ENCODE results near the gene RAX2. TPM values are rescaled to one million over a fixed set of nuclear protein-coding genes. Genes with fewer than 3 reads are reported as not detected.

Gene RAX2
- total and polyA plus RNA-seq, 9 of the 15 experiments (the other 6 are each of a cell fraction or from before 2014, with no cell fraction given): not detected

DNA sequence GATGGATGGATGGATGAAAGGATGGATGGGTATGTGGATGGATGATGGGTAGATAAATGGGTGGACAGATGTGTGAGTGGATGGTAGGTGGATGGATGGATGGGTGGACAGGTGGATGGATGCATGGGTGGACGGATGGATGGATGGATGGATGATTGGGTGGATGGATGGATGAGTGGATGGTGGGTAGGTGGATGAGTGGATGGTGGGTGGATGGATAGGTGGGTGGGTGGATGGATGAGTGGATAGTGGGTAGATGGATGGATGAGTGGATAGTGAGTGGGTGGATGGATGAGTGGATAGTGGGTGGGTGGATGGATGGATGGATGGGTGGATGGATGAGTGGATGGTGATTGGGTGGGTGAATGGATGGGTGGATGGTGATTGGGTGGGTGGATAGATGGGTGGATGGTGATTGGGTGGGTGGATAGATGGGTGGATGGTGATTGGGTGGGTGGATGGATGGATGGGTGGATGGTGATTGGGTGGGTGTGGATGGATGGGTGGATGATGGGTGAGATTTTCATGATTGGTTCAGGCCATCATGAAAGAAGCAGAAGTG is 4.5 kb upstream of the RAX2 start:
- Histone ChIP-seq H2AFZ (ENCODE audit: low read depth, low read length) (no peak overlapping the region), H4K20me1 (replicated peaks; ENCODE audit: control insufficient read depth, insufficient read depth, low read length) (no peaks in the 10 kb centered on the region), H3K9me3 (replicated peaks; ENCODE audit: control insufficient read depth, insufficient read depth, low read depth, low read length) (peaks cover 7% of the 10 kb centered on the region), H3K9me1 (ENCODE audit: control insufficient read depth, insufficient read depth, low read length) (no peaks in the 10 kb centered on the region), H3K79me2 (ENCODE audit: control insufficient read depth, insufficient read depth, low read length) (no peaks in the 10 kb centered on the region), H3K36me3 (ENCODE audit: control insufficient read depth, insufficient read depth, low read length) (no peaks in the 10 kb centered on the region), H3K27ac (ENCODE audit: extremely low read depth, low read depth, low read length) (no peak overlapping the region), H3K4me1 (replicated peaks in 1 of 2; ENCODE audit: control insufficient read depth in 2 of 2, insufficient read depth in 2 of 2, low read length in 2 of 2) (peaks cover 0 to 35% of the 10 kb centered on the region in 2 experiments; a peak in 3 of 5 replicates), H3K4me3 (no peak overlapping the region), H3K4me2 (ENCODE audit: insufficient read depth, low read length) (no peak overlapping the region), H3K9ac (ENCODE audit: insufficient read depth in 1 of 2, low read depth in 2 of 2, low read length in 2 of 2) (no peak overlapping the region), H3K27me3 (ENCODE audit: control insufficient read depth in 2 of 2, insufficient read depth in 2 of 2, low read length in 2 of 2) (no peaks in the 10 kb centered on the region)
- in situ Hi-C loops (cut with MboI) (no loop called here), intact Hi-C loops (cut with micrococcal nuclease) (no loop called here)
- ChIA-PET POLR2A (no interaction called here), CTCF (ENCODE audit: low intra/inter-chr PET ratio) (no interaction called here)
- WGBS (ENCODE audit: insufficient coverage, low coverage, missing lambda C conversion rate): 40% methylated on average over 1 of the region's 1 CpG
- ATAC-seq: no peak
- no TSS peak for BruUV-seq (replicated peaks)
- no peak for DNase-seq (ENCODE audit: extremely low read depth in 1 of 4, low spot score in 3 of 4)
- FAIRE-seq: peak; percentile 55
- TF ChIP-seq LCOR (CRISPR knock-in tag; IDR thresholded peaks at IDR 0.05) (no peak), NFYB (IDR thresholded peaks at IDR 0.05; ENCODE audit: extremely low read depth, insufficient read length) (peak; percentile 6), NELFE (IDR thresholded peaks at IDR 0.05; ENCODE audit: insufficient read depth, insufficient read length) (no peak), RAD51 (IDR thresholded peaks at IDR 0.05; ENCODE audit: borderline replicate concordance, low read depth) (no peak), ZNF696 (CRISPR knock-in tag; conservative IDR thresholded peaks at IDR 0.05) (no peak), BRD4 (IDR thresholded peaks at IDR 0.05) (no peak), CBX3 (IDR thresholded peaks at IDR 0.05; ENCODE audit: borderline replicate concordance in 1 of 2, low read length in 2 of 2) (no peak), NR1H2 (CRISPR knock-in tag; IDR thresholded peaks at IDR 0.05) (no peak), ZNF212 (CRISPR knock-in tag; IDR thresholded peaks at IDR 0.05) (no peak), SMARCE1 (IDR thresholded peaks at IDR 0.05) (no peak), MBD2 (IDR thresholded peaks at IDR 0.05; ENCODE audit: borderline replicate concordance, low read depth) (0 out of 2 replicates have a peak, but pooled peaks have one; percentile 21)
- TF ChIP-seq, protein P1, sequence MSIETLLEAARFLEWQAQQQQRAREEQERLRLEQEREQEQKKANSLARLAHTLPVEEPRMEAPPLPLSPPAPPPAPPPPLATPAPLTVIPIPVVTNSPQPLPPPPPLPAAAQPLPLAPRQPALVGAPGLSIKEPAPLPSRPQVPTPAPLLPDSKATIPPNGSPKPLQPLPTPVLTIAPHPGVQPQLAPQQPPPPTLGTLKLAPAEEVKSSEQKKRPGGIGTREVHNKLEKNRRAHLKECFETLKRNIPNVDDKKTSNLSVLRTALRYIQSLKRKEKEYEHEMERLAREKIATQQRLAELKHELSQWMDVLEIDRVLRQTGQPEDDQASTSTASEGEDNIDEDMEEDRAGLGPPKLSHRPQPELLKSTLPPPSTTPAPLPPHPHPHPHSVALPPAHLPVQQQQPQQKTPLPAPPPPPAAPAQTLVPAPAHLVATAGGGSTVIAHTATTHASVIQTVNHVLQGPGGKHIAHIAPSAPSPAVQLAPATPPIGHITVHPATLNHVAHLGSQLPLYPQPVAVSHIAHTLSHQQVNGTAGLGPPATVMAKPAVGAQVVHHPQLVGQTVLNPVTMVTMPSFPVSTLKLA (conservative IDR thresholded peaks at IDR 0.05): no peak
- TF ChIP-seq, protein P2, sequence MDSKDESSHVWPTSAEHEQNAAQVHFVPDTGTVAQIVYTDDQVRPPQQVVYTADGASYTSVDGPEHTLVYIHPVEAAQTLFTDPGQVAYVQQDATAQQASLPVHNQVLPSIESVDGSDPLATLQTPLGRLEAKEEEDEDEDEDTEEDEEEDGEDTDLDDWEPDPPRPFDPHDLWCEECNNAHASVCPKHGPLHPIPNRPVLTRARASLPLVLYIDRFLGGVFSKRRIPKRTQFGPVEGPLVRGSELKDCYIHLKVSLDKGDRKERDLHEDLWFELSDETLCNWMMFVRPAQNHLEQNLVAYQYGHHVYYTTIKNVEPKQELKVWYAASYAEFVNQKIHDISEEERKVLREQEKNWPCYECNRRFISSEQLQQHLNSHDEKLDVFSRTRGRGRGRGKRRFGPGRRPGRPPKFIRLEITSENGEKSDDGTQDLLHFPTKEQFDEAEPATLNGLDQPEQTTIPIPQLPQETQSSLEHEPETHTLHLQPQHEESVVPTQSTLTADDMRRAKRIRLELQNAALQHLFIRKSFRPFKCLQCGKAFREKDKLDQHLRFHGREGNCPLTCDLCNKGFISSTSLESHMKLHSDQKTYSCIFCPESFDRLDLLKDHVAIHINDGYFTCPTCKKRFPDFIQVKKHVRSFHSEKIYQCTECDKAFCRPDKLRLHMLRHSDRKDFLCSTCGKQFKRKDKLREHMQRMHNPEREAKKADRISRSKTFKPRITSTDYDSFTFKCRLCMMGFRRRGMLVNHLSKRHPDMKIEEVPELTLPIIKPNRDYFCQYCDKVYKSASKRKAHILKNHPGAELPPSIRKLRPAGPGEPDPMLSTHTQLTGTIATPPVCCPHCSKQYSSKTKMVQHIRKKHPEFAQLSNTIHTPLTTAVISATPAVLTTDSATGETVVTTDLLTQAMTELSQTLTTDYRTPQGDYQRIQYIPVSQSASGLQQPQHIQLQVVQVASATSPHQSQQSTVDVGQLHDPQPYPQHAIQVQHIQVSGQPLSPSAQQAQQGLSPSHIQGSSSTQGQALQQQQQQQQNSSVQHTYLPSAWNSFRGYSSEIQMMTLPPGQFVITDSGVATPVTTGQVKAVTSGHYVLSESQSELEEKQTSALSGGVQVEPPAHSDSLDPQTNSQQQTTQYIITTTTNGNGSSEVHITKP (IDR thresholded peaks at IDR 0.05; ENCODE audit: partially characterized antibody): no peak
- TF ChIP-seq, protein P3, sequence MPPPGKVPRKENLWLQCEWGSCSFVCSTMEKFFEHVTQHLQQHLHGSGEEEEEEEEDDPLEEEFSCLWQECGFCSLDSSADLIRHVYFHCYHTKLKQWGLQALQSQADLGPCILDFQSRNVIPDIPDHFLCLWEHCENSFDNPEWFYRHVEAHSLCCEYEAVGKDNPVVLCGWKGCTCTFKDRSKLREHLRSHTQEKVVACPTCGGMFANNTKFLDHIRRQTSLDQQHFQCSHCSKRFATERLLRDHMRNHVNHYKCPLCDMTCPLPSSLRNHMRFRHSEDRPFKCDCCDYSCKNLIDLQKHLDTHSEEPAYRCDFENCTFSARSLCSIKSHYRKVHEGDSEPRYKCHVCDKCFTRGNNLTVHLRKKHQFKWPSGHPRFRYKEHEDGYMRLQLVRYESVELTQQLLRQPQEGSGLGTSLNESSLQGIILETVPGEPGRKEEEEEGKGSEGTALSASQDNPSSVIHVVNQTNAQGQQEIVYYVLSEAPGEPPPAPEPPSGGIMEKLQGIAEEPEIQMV (tag; conservative IDR thresholded peaks at IDR 0.05; ENCODE audit: low read depth): no peak
- TF ChIP-seq, protein P4, sequence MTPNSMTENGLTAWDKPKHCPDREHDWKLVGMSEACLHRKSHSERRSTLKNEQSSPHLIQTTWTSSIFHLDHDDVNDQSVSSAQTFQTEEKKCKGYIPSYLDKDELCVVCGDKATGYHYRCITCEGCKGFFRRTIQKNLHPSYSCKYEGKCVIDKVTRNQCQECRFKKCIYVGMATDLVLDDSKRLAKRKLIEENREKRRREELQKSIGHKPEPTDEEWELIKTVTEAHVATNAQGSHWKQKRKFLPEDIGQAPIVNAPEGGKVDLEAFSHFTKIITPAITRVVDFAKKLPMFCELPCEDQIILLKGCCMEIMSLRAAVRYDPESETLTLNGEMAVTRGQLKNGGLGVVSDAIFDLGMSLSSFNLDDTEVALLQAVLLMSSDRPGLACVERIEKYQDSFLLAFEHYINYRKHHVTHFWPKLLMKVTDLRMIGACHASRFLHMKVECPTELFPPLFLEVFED (CRISPR knock-in tag; conservative IDR thresholded peaks at IDR 0.05): 0 out of 2 replicates have a peak, but pooled peaks have one; percentile 43

All from K562 (cell line).